Lower lobe of right lung (tissue), 2 donors: Measurements from ENCODE around the gene PIGK. TPM values are rescaled to one million over a fixed set of nuclear protein-coding genes. Genes with fewer than 3 reads are reported as not detected.
A peak's percentile ranks its signal among the peaks of the same experiment; 100 is the strongest.

Source experiments
- ATAC-seq, 2 donors: fragments of 200-7000 bp; cut with Tn5 transposase; one replicate each; pipeline ENCODE4 v1.9.1; 2020 to 2022; ENCODE audit warnings: mild to moderate bottlenecking in 2 of 2, moderate library complexity in 2 of 2
- DNase-seq: peaks from one replicate; pipeline ENCODE4 v3.0.0-alpha.2; 2020
- H3K27ac ChIP-seq: fragments of 200-600 bp; one replicate; pipeline ENCODE4 v1.8.0; 2022
- H3K27me3 ChIP-seq: fragments of 200-600 bp; one replicate; pipeline ENCODE4 v1.8.0; 2022; ENCODE audit warnings: low read depth
- H3K36me3 ChIP-seq: fragments of 200-600 bp; one replicate; pipeline ENCODE4 v1.8.0; 2022; ENCODE audit warnings: mild to moderate bottlenecking
- H3K4me1 ChIP-seq: fragments of 200-600 bp; one replicate; pipeline ENCODE4 v1.8.0; 2022
- H3K4me3 ChIP-seq: fragments of 200-600 bp; one replicate; pipeline ENCODE4 v1.8.0; 2022; ENCODE audit warnings: mild to moderate bottlenecking
- H3K9me3 ChIP-seq: fragments of 200-600 bp; one replicate; pipeline ENCODE4 v1.8.0; 2022
- intact Hi-C: fragments of 100-400 bp; cut with DNase I; formaldehyde crosslinking; loops from one replicate; pipeline ENCODE4 v1.11.0; 2022
- total RNA-seq: library from RNA; stranded (reverse); fragmentation: NEBNext Ultra II Directional; extraction: Animal tissue kit (Norgen Biotek cat#: 25700); gene quantifications from one replicate; pipeline ENCODE4 v1.2.1, GENCODE V29; 2021
- TF ChIP-seq, protein P1 (sequence below): fragments of 200-600 bp; IDR thresholded peaks from one replicate; pipeline ENCODE4 v1.8.0; 2022; ENCODE audit warnings: antibody characterized with exemption, mild to moderate bottlenecking
- donor health status: DM: no; HTN: yes; CAD: no; lungs with severe emphysema.

The PIGK gene
- total RNA-seq, 1 donor from 2014 or later, result 27.1 TPM

DNA sequence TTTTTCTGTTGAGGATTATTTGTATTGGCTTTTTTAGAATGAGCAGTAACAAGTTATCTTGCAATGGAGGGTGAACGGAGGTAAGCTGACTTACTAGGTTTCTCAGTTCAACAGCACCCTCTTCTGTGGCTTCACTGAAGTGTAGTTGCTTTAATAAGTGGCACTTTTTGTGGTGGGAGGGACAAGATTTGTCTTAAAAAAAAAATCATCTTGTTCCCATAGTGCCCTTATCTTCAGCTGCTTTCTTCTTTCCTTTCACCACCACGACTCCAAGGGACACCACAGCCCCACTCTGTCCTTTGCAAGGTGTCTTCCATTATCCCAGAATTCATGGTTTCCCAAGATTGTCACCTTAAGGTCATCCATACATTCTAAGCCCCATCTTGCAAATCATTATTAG is 92.9 kb downstream of the PIGK start:
- DNase-seq (no peak), ATAC-seq (peak in 1 of 2 donors; percentile 83)
- intact Hi-C loops, result no loop called here
- Histone ChIP-seq H3K36me3 (no peaks in the 10 kb centered on the region), H3K27me3 (no peaks in the 10 kb centered on the region), H3K27ac (no peak overlapping the region), H3K4me1 (no peaks in the 10 kb centered on the region), H3K9me3 (no peaks in the 10 kb centered on the region), H3K4me3 (no peak overlapping the region)
- TF ChIP-seq, protein P1, sequence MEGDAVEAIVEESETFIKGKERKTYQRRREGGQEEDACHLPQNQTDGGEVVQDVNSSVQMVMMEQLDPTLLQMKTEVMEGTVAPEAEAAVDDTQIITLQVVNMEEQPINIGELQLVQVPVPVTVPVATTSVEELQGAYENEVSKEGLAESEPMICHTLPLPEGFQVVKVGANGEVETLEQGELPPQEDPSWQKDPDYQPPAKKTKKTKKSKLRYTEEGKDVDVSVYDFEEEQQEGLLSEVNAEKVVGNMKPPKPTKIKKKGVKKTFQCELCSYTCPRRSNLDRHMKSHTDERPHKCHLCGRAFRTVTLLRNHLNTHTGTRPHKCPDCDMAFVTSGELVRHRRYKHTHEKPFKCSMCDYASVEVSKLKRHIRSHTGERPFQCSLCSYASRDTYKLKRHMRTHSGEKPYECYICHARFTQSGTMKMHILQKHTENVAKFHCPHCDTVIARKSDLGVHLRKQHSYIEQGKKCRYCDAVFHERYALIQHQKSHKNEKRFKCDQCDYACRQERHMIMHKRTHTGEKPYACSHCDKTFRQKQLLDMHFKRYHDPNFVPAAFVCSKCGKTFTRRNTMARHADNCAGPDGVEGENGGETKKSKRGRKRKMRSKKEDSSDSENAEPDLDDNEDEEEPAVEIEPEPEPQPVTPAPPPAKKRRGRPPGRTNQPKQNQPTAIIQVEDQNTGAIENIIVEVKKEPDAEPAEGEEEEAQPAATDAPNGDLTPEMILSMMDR, result peak; percentile 52

DNA sequence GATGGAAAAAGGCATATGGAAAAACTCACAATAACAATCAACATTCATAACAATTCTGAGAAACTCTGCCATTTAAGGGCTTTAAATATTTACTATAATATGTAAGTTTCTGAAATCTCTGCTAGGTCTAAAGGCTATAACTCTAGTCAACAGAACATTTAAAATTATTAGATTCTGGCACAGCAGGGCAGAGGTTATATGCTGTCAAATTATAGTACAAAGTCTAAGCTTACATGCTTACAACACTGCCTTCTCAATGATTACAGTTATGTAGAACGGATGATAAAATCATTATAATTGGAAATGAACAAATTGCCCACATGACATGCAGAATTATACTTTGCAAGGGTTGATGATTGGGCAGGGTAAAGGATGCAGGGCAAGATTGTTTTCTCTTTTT is 97.7 kb downstream of the PIGK start:
- Histone ChIP-seq H3K9me3 (no peaks in the 10 kb centered on the region), H3K4me3 (no peak overlapping the region), H3K4me1 (no peaks in the 10 kb centered on the region), H3K36me3 (no peaks in the 10 kb centered on the region), H3K27ac (no peak overlapping the region), H3K27me3 (no peaks in the 10 kb centered on the region)
- ATAC-seq (no peak), DNase-seq (no peak)
- intact Hi-C loops, result no loop called here
- TF ChIP-seq, protein P1, result no peak

DNA sequence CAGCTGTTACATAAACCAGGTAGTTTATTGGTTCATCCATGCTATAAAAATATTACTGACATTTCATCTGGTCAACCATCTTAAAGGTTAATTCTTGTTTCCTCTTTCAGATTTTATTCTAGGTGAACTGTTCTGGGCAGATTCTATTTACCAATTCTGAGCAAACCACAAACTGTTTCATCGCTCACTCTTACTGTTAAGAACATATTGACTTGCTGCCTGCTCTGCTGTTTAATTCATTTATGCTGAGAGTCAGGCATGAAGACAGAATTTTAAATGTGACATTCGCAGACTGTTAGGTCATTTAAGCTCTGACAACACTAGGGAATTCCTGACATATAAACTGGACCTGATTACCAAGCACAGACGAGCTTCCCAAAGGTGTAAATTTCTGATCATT is 98.3 kb downstream of the PIGK start:
- H3K9me3 ChIP-seq, result no peaks in the 10 kb centered on the region
- intact Hi-C loops, result no loop called here
- H3K4me1 ChIP-seq, result no peaks in the 10 kb centered on the region
- no peak overlapping the region for H3K27ac ChIP-seq
- no peaks in the 10 kb centered on the region for H3K27me3 ChIP-seq
- TF ChIP-seq, protein P1, result no peak
- no peak for ATAC-seq
- no peak for DNase-seq
- H3K36me3 ChIP-seq, result no peaks in the 10 kb centered on the region
- H3K4me3 ChIP-seq, result no peak overlapping the region

DNA sequence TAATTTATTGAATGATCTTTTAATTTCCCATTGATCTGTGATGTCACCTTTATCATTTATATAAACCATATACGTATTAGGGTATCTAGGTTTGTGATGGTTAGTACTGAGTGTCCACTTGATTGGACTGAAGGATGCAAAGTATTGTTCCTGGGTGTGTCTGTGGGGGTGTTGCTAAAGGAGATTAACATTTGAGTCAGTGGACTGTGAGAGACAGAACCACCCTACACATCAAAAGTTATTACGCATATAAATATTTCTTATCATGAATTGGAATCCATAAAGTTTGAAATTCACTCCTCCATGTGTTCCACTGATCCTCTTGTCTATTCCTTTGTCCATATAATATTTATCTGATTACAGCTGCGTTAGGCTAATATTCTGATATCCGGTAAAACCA is 100.5 kb downstream of the PIGK start:
- ATAC-seq (no peak), DNase-seq (no peak)
- Histone ChIP-seq H3K27me3 (no peaks in the 10 kb centered on the region), H3K27ac (no peak overlapping the region), H3K4me1 (no peaks in the 10 kb centered on the region), H3K9me3 (no peaks in the 10 kb centered on the region), H3K4me3 (no peak overlapping the region), H3K36me3 (no peaks in the 10 kb centered on the region)
- intact Hi-C loops, result no loop called here
- TF ChIP-seq, protein P1, result no peak

DNA sequence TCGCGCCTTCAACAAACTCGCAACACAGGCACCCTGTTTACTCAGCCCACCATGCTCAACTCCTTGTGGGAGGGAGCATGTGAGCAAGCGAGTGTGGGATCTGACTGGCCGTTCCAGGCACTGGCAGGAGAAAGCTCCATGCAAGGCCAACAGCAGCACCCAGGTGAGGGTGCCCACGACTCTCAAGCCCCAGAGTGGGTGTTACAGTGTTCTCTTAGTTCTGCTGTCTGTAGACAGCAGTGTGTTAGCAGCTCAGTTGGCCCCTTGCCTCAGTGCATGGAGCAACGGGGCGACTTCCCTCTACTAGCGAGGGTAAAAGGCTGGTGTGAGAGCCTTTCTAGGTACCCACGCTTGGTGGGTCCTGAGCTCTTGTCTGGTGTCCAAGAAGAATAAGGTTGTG is 114.6 kb downstream of the PIGK start:
- H3K9me3 ChIP-seq, result no peaks in the 10 kb centered on the region
- intact Hi-C loops, result no loop called here
- H3K4me1 ChIP-seq, result no peaks in the 10 kb centered on the region
- H3K27me3 ChIP-seq, result no peaks in the 10 kb centered on the region
- no peak overlapping the region for H3K27ac ChIP-seq
- ATAC-seq, result no peak
- H3K4me3 ChIP-seq, result no peak overlapping the region
- DNase-seq, result no peak
- TF ChIP-seq, protein P1, result no peak
- H3K36me3 ChIP-seq, result no peaks in the 10 kb centered on the region

DNA sequence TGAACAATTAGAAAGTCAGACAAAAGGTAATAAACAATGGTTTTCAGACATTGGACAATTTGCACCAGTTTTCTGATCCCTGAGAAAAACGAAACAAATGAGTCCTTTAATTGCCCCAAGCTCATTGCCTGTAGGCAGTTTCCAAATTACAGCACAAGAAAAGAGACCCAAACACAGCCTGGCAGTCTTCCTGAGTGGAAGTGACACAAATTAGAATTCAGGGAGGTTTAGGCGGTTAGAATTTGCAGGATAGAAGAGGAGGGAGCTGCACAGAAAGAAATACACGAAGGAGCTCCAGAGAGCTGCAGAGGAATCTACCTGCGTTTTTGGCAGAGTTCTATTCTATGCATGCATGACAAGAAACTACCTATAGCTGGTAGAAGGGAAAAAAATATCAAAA is 115.7 kb downstream of the PIGK start:
- no peak for DNase-seq
- H3K27ac ChIP-seq, result no peak overlapping the region
- no peak overlapping the region for H3K4me3 ChIP-seq
- no peaks in the 10 kb centered on the region for H3K4me1 ChIP-seq
- ATAC-seq, result no peak
- H3K27me3 ChIP-seq, result no peaks in the 10 kb centered on the region
- TF ChIP-seq, protein P1, result no peak
- no peaks in the 10 kb centered on the region for H3K9me3 ChIP-seq
- no peaks in the 10 kb centered on the region for H3K36me3 ChIP-seq
- intact Hi-C loops, result no loop called here
